Brain microvascular endothelial cell (primary cell): ENCODE results near the gene VAV2.
"Not testable (repeated sequence)": the region's sequence is repeated elsewhere in the genome, so short reads cannot be mapped to it uniquely, and the experiment has no call there.

Experiments
- DNase-seq: peaks from one replicate; pipeline ENCODE4 v3.0.0-alpha.2; 2020
- H3K27ac ChIP-seq: fragments of 250-450 bp; sonication (Bioruptor Pico); 2 replicates; pipeline ENCODE4 v1.5.1; 2020; ENCODE audit warnings: mild to moderate bottlenecking, moderate library complexity
- H3K27me3 ChIP-seq: fragments of 250-450 bp; sonication (Bioruptor Pico); replicated peaks from 2 replicates; pipeline ENCODE4 v1.5.1; 2020; ENCODE audit warnings: mild to moderate bottlenecking
- H3K36me3 ChIP-seq: fragments of 250-450 bp; sonication (Bioruptor Pico); replicated peaks from 2 replicates; pipeline ENCODE4 v1.5.1; 2020; ENCODE audit warnings: mild to moderate bottlenecking
- H3K4me3 ChIP-seq: 2 replicates; pipeline ENCODE4 v1.5.1; 2011; ENCODE audit warnings: low read depth, mild to moderate bottlenecking, control low read depth, low read length, moderate library complexity
- CTCF ChIP-seq: IDR thresholded peaks from 2 replicates; pipeline ENCODE4 v1.5.1; 2011; ENCODE audit warnings: low read depth, mild to moderate bottlenecking, moderate library complexity, low read length, control low read depth, inconsistent platforms; ENCODE audit errors: missing control alignments
- in situ Hi-C: cut with HindIII; loops from 2 replicates; pipeline ENCODE4 v1.10.0; 2017; ENCODE audit warnings: low sequenced_read_pairs, low pct_ligation_motif_present

Gene VAV2

GRCh38 chr9:133767625-133768024 lies 224.5 kb downstream of the VAV2 start:
- H3K27me3 ChIP-seq = no peaks in the 10 kb centered on the region
- TF ChIP-seq CTCF = no peak
- H3K36me3 ChIP-seq = peaks cover 19% of the 10 kb centered on the region
- H3K4me3 ChIP-seq = no peak overlapping the region
- no peak overlapping the region for H3K27ac ChIP-seq
- no peak for DNase-seq
- in situ Hi-C loops = no loop called here

- no peak overlapping the region for H3K4me3 ChIP-seq
- H3K27me3 ChIP-seq = no peaks in the 10 kb centered on the region
- DNase-seq = no peak
- peaks cover 19% of the 10 kb centered on the region for H3K36me3 ChIP-seq
- in situ Hi-C loops = no loop called here
- no peak for TF ChIP-seq CTCF
- H3K27ac ChIP-seq = no peak overlapping the region
These were observed 225.1 kb downstream of the VAV2 start for GRCh38 chr9:133767008-133767407.

GRCh38 chr9:133766234-133766633 lies 225.9 kb downstream of the VAV2 start:
- peaks cover 19% of the 10 kb centered on the region for H3K36me3 ChIP-seq
- in situ Hi-C loops, DNase-seq, H3K27me3 ChIP-seq, H3K4me3 ChIP-seq, H3K27ac ChIP-seq: not testable (repeated sequence)

GRCh38 chr9:133763272-133764183 lies 228.6 kb downstream of the VAV2 start:
- peaks cover 12% of the 10 kb centered on the region for H3K36me3 ChIP-seq
- DNase-seq = peak; percentile 18
- H3K4me3 ChIP-seq = no peak overlapping the region
- no peak overlapping the region for H3K27ac ChIP-seq
- in situ Hi-C loops = no loop called here
- H3K27me3 ChIP-seq = no peaks in the 10 kb centered on the region
- TF ChIP-seq CTCF = no peak

GRCh38 chr9:133762488-133763271 lies 229.4 kb downstream of the VAV2 start:
- Histone ChIP-seq H3K27ac (no peak overlapping the region), H3K36me3 (peaks cover 4% of the 10 kb centered on the region), H3K4me3 (no peak overlapping the region), H3K27me3 (no peaks in the 10 kb centered on the region)
- in situ Hi-C loops = no loop called here
- DNase-seq = no peak
- no peak for TF ChIP-seq CTCF

GRCh38 chr9:133761641-133762248 lies 230.4 kb downstream of the VAV2 start:
- DNase-seq = no peak
- peaks cover 2% of the 10 kb centered on the region for H3K36me3 ChIP-seq
- H3K4me3 ChIP-seq = no peak overlapping the region
- TF ChIP-seq CTCF = no peak
- H3K27ac ChIP-seq = no peak overlapping the region
- in situ Hi-C loops = no loop called here
- no peaks in the 10 kb centered on the region for H3K27me3 ChIP-seq
